Measurements from ENCODE around the gene TGFBR1.
A peak's percentile ranks its signal among the peaks of the same experiment; 100 is the strongest.

Gene TGFBR1

DNA sequence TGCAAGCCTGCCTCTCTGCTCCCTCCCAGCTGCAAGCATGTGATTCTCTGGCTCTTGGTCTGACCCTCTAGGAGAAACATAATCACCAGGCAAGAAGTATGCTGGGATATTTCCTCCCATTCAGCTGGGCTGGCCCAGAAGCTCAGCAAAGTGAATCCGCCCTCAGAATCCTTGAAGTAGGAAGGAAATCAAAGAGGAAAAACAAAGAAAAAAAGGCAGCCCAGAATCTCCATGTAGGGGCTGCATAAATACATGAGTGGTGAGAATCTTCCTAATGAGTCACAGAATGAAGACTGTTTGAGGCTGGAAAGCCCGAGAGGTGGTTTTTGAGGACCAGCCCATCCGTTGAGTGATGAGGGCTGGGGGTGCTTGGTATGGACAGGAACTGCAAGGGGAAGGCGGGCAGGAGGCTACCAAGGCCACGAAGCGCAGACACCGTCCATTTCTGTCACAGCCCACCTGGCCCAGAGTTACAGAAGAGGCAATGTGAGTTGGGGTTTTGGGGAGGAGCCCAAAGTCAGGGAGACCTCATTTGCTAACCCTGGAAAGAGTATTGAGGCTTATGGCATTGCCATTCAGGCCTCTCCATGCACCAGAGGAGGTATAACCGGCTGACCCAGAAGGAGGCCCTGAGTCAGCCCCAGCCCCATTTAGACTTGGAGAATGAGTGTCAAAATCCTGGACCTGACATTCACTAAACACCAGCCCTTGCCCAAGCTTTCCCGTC is 33.4 kb upstream of the TGFBR1 start:
- Mint-ChIP-seq H3K4me3 (no peak overlapping the region), H3K4me1 (peaks cover 14% of the 10 kb centered on the region), H3K27ac (no peak overlapping the region), H3K9me3 (no peaks in the 10 kb centered on the region), H3K36me3 (no peaks in the 10 kb centered on the region), H3K27me3 (no peaks in the 10 kb centered on the region)
- ATAC-seq, result no peak

DNA sequence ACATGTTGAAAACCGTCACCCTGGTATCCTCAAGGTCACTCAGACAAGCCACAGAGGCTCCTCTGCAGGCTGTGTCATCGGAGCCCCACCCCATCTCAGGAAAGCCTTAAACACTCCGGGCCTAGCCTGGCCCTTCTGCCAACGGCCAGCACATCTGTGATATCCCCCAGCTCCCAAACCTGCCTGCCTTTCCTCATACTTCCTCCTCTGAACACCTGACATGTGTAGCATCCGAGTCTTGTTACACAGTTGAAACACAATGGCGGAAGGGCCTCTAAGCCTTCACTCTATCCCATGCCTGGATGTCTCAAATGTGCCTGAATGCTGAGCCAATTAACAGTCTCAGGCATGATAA is 32.9 kb upstream of the TGFBR1 start:
- ATAC-seq, result no peak
- no peaks in the 10 kb centered on the region for H3K27me3 Mint-ChIP-seq
- no peaks in the 10 kb centered on the region for H3K9me3 Mint-ChIP-seq
- no peak overlapping the region for H3K27ac Mint-ChIP-seq
- peaks cover 19% of the 10 kb centered on the region for H3K4me1 Mint-ChIP-seq
- no peak overlapping the region for H3K4me3 Mint-ChIP-seq
- H3K36me3 Mint-ChIP-seq, result no peaks in the 10 kb centered on the region

DNA sequence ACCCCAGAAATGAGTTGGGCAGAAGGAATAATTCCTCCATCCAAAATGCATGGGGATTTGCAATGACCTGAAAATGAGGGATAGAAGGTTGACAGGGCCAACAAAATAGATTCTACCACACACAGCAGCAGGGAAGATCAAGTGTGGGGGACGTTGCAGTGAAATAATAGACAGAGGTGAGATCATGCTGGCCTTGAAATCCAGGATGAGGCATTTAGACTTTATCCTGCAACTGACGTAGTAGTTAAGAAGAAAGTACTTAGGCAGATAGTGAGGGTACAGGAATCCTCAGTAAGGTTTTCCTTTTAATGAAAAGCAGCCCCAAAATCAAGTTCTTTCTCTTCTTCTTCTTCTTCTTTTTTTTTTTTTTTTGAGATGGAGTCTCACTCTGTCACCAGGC is 31.6 kb upstream of the TGFBR1 start:
- Mint-ChIP-seq H3K9me3 (no peaks in the 10 kb centered on the region), H3K27ac (no peak overlapping the region), H3K4me1 (peaks cover 25% of the 10 kb centered on the region), H3K27me3 (no peaks in the 10 kb centered on the region), H3K36me3 (no peaks in the 10 kb centered on the region), H3K4me3 (no peak overlapping the region)
- ATAC-seq, result no peak

DNA sequence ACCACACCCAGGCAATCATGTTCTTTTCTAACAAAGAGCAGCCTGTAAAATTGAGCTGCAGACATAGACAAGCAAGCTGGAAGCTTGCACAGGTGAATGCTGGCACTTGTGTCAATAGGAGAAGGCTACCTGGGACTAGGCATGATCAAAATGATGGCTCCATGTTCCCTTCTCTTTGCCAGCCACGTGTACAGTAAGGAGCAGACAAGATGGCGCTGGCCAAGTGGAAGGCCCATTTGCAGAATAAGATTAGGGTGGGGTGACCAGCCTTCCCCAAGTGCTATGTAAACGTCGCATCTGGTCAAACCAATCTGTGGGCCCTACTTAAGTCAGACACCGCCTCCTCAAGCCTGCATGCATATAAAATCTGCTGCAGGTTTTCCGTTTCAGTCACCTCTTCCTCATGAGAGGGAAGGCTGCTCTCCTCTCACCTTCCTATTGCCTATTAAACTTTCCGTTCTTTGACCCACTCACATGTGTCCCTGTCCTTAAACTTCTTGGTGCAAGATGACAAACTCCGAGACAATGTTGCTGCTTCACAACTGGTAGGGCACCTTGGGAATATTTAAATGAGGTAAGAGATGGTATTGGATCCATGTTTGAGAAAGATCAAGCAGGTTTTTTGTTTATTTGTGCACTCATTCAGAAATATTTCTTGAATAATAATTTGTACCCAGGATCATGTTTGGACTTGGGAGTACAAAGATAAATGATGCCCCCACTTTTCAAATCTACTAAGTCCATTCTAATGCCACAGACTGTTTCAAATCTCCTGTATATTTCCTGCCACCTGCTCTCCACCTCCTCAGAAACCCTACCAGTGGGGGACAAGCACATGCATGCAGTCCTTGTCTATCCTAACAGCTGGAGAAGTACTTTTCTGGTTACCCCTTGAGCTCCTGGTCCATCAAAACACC is 30.7 kb upstream of the TGFBR1 start:
- H3K27me3 Mint-ChIP-seq, result no peaks in the 10 kb centered on the region
- H3K4me3 Mint-ChIP-seq, result no peak overlapping the region
- no peak for ATAC-seq
- H3K4me1 Mint-ChIP-seq, result peaks cover 20% of the 10 kb centered on the region
- H3K27ac Mint-ChIP-seq, result no peak overlapping the region
- no peaks in the 10 kb centered on the region for H3K9me3 Mint-ChIP-seq
- no peaks in the 10 kb centered on the region for H3K36me3 Mint-ChIP-seq

DNA sequence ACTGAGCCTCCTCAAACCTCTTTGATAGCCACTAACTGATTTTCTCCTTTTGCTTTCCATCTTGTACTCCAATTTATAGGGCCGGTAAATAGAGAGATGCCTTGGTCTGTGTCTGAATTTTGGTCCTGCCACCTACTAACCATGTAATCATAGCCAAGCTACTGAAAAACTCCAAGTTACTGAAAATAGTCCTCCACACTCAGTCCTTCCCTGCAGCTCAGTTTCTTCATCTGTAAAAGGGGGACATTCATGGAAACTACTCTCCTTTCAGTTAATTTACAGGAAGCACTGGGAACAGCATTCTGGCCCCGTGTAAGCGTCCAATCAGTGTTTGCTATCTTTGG is 30.0 kb upstream of the TGFBR1 start:
- H3K9me3 Mint-ChIP-seq, result no peaks in the 10 kb centered on the region
- no peak for ATAC-seq
- peaks cover 17% of the 10 kb centered on the region for H3K4me1 Mint-ChIP-seq
- H3K27ac Mint-ChIP-seq, result no peak overlapping the region
- no peak overlapping the region for H3K4me3 Mint-ChIP-seq
- no peaks in the 10 kb centered on the region for H3K36me3 Mint-ChIP-seq
- H3K27me3 Mint-ChIP-seq, result no peaks in the 10 kb centered on the region

DNA sequence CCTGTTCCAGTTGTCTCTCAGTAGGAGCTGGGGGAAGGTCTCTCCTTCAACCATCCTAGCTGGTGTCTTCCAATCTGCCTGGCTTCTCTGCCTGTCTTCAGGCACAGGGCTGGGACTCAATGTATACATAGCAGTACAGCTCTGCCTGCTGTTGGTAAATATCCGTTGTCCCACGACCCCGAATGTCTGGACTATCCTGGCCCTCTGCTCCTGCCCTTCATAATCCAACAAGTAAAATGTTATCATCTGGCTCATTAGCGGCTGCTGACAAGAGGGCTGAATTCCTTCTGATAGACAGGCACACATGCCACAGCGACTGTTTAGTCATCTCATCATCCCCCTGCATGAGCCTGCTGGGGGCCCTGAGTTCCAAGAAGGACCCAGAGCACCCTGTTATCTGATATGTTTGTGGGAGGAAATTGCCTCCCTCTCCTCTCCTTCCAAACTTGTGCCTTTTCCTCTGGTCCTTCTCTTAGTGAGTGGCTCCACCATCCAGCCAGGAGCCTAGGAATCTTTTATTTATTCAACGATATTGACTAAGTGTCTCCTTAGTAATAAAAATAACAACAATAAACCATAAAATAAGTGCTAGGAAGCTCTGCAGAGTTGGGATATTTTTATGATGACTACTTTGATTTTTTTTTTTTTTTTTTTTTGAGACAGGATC is 29.5 kb upstream of the TGFBR1 start:
- no peaks in the 10 kb centered on the region for H3K9me3 Mint-ChIP-seq
- ATAC-seq, result no peak
- no peaks in the 10 kb centered on the region for H3K36me3 Mint-ChIP-seq
- H3K27ac Mint-ChIP-seq, result no peak overlapping the region
- peaks cover 17% of the 10 kb centered on the region for H3K4me1 Mint-ChIP-seq
- H3K27me3 Mint-ChIP-seq, result no peaks in the 10 kb centered on the region
- no peak overlapping the region for H3K4me3 Mint-ChIP-seq

DNA sequence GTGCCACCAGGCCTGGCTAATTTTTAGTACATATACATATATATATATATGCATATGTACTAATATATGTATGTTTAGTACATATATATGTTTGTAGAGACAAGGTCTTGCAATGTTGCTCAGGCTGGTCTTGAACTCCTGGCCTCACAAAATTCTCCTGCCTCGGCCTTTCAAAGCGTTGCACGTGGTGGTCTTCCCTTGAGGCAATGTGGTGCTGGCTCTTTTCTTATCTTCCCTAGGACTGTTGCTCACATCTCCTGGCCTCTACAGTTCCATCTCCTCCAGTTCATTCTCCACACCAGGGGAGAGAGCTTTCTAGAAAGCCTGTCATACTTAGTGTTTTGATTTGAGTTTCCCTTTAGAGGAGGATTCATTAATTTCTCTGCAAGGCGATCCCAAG is 28.9 kb upstream of the TGFBR1 start:
- H3K9me3 Mint-ChIP-seq, result no peaks in the 10 kb centered on the region
- peaks cover 17% of the 10 kb centered on the region for H3K4me1 Mint-ChIP-seq
- H3K36me3 Mint-ChIP-seq, result no peaks in the 10 kb centered on the region
- no peaks in the 10 kb centered on the region for H3K27me3 Mint-ChIP-seq
- ATAC-seq, result no peak
- peak overlapping the region; percentile 81 for H3K27ac Mint-ChIP-seq
- no peak overlapping the region for H3K4me3 Mint-ChIP-seq

DNA sequence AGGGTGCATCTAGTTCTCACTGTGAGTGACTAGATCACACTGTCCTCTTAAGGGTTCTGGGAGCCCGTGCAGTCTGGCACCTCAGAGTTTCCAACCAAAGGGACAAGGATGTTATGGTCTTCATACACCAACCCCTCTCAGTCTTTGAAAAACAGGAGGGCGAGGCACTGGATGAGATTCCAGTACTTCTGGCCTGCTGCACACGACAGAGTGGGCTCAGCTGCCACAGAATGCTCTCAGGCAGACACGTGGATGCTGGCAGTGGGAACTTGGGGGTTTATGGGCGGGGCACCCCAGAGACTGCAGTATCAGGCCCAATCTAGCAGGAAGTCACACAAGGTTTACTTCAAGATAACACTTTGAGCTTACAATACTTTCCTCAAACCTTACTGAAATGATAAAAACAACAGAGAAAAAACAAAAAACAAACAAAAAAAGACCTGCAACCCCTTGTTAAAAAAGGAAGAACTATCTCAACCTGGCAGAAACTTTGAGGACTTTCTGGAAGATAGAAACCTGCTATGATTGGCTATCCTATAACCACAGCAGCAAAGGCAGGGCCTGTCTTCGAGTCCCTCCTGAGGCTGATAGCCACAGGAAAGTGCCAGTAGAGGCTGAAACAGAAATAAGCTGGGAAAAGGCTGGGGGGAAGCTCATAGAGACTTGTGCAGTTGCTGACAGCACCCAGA is 28.3 kb upstream of the TGFBR1 start:
- Mint-ChIP-seq H3K9me3 (no peaks in the 10 kb centered on the region), H3K36me3 (no peaks in the 10 kb centered on the region), H3K4me3 (peak overlapping the region; percentile 9), H3K27ac (peak overlapping the region; percentile 81), H3K4me1 (peaks cover 17% of the 10 kb centered on the region), H3K27me3 (no peaks in the 10 kb centered on the region)
- peak; percentile 65 for ATAC-seq

DNA sequence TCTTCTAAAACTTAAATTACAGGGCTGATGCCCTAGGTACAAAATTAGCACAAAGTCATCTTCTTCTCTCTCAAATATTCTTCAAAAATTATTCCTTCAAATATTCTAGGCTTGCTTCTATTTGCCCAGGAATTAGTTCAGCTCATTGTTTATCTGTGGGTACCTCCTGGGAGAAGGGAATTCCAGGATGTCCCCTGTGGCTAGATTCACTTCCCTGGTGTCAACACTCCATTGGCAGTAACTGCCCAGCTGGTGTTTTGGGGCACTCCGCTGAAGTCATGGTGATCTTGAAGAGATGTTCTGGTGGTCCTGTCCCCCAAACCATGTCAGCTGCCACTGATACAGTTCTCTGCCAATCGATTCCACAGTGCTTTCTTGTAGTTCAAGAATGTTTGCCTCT is 26.2 kb upstream of the TGFBR1 start:
- Mint-ChIP-seq H3K27ac (no peak overlapping the region), H3K4me3 (no peak overlapping the region), H3K4me1 (peaks cover 17% of the 10 kb centered on the region), H3K27me3 (no peaks in the 10 kb centered on the region), H3K36me3 (no peaks in the 10 kb centered on the region), H3K9me3 (no peaks in the 10 kb centered on the region)
- no peak for ATAC-seq

DNA sequence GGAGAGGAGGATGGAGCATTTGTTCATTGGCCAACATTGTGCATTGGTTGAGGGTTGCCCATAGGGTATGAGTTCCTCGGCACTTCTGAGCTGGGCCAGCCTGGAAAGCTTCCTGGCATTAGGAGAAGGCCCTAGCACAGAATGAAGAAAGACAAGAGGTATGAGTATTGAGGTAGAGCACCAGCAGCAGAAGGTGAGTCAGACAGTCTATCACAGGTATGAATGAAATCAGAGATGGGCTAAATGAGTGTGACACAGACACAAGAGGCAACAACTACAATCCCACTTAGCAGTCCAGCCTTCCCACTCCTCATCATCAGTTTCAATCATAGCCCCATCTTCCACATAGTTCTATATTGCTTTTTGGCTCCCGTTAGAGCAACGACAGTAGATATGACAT is 25.4 kb upstream of the TGFBR1 start:
- no peak for ATAC-seq
- H3K4me1 Mint-ChIP-seq, result peaks cover 17% of the 10 kb centered on the region
- no peaks in the 10 kb centered on the region for H3K9me3 Mint-ChIP-seq
- no peak overlapping the region for H3K4me3 Mint-ChIP-seq
- H3K27me3 Mint-ChIP-seq, result no peaks in the 10 kb centered on the region
- no peak overlapping the region for H3K27ac Mint-ChIP-seq
- no peaks in the 10 kb centered on the region for H3K36me3 Mint-ChIP-seq

DNA sequence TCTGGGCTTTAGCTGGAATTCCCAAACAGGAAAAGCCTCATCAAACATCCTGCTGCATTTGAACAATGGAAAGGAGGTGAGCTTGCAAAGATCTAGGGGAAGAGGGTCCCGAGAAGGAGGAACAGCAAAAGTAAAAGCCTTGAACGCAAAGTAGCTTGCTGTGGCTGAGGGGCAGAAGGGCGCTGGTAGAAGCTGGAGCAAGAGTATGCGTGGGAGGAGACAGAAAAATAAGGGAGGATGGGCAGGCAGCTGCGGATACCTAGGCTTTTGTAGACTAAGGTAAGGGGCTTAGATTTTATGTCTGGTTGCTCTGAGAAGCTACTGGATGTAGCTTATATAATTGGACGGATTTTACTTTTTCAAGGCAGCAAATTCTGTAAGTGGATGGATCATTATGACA is 21.9 kb upstream of the TGFBR1 start:
- Mint-ChIP-seq H3K36me3 (no peaks in the 10 kb centered on the region), H3K4me3 (no peak overlapping the region), H3K27me3 (no peaks in the 10 kb centered on the region), H3K9me3 (no peaks in the 10 kb centered on the region), H3K27ac (no peak overlapping the region), H3K4me1 (peaks cover 15% of the 10 kb centered on the region)
- ATAC-seq, result no peak

DNA sequence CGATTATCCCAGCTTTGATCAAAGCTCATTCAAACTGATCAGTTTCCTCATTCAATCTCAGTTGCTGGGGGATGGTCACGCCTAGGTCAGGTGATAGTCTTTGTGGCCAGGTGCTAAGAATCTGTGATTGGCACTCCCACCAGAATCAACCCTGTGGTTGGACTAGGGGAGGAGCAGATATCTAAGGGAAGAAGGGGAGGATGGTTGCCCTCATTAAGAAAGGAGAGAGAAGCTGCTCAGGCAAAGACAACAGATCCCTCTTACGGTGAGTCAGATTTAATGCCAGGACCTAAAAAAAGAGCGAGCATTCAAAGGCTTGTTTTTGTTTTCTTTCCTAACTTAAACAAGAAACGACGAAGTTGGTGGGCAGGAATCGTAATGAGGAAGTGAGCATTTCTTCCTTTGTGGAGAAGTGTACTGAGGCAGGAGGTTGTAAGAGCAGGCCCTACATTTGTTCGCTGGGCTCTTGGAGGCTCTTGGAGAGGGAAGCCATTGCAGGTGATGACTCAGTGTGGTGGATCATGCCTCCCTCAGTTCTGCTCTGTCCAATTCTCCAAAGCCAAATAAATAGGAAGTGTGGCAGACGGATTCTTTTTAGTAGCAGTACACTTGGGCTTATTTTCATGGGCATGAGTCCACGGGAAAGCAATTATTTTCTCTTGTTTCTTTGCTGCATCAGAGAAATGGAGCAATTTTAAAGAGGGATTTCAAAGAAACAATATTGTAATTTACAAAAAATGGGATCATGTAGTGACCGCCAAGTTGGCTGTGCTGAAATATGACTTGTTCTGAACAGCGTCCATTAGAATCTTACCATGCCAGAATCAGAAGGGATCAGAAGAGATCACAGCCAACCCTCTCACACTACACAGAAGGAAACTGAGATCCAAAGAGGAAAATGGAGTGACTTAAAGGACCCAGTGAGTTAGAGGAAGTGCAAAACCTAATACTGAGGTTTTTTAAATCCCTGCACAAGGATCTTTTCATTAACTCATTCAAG is 18.7 kb upstream of the TGFBR1 start:
- H3K4me1 Mint-ChIP-seq, result peaks cover 15% of the 10 kb centered on the region
- H3K9me3 Mint-ChIP-seq, result peaks cover 3% of the 10 kb centered on the region
- H3K36me3 Mint-ChIP-seq, result no peaks in the 10 kb centered on the region
- no peak overlapping the region for H3K4me3 Mint-ChIP-seq
- H3K27ac Mint-ChIP-seq, result no peak overlapping the region
- ATAC-seq, result no peak
- H3K27me3 Mint-ChIP-seq, result no peaks in the 10 kb centered on the region

DNA sequence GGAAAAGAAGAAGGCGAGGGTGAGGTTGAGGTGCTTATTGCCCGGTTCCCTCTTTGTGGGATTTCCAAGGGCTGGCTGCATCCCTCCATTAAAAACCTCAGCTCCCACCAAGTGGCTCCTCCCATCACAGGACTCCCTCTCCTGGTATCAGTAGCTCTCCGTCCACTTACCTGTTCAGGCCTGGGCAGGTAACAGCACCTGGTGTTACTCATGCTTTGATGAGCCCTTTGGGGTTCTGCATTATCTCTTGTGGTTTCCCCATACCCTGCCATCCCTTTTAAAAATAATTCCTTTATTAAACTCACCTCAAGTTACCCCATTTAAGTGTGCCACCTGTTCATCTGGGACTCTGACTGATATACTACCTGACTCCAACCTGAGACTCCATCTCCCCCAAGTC is 17.5 kb upstream of the TGFBR1 start:
- H3K4me3 Mint-ChIP-seq, result no peak overlapping the region
- ATAC-seq, result no peak
- no peak overlapping the region for H3K27ac Mint-ChIP-seq
- no peaks in the 10 kb centered on the region for H3K36me3 Mint-ChIP-seq
- H3K9me3 Mint-ChIP-seq, result peaks cover 3% of the 10 kb centered on the region
- no peaks in the 10 kb centered on the region for H3K27me3 Mint-ChIP-seq
- peaks cover 15% of the 10 kb centered on the region for H3K4me1 Mint-ChIP-seq

DNA sequence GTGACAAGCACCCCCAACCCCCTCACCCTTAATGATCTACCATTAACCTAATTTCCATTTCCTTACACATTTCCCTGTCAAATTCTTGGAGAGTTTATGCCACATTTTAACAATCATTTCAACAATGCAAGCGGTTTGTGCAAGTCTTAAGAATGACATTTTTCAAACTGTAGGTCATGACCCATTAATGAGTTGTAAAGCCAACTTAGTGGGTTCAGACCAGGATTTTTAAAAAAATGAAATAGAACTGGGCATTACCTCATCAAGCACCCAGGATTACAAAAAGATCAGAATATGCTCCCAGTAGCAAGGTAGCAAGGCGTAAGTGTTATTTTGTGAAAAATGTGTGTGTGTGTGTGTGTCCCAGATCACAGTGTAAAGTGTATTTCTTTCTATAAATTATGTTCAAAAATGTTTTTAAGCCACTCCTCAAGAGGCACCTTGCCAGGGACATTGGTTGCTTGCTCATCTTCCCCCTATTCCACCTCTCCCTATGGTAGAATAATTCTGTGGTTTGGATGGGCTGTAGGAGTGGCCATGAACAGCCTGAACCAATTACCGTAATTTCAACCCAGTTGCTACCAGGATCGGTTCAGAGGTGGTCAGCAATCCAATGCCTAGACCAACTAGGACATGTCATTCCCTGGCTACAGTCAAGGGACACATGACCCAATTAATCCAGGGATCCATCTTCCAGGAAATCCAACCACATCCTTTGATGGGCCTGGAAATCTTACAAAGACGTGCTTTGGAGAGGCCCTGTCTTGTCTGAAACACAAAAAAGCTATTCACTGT is 14.4 kb upstream of the TGFBR1 start:
- Mint-ChIP-seq H3K9me3 (peaks cover 3% of the 10 kb centered on the region), H3K27ac (no peak overlapping the region), H3K4me1 (peaks cover 10% of the 10 kb centered on the region), H3K4me3 (no peak overlapping the region), H3K27me3 (no peaks in the 10 kb centered on the region), H3K36me3 (no peaks in the 10 kb centered on the region)
- ATAC-seq, result no peak
